ACHN (cell line): ENCODE measurements around the gene ZNF460.
"Not testable (repeated sequence)": the region's sequence is repeated elsewhere in the genome, so short reads cannot be mapped to it uniquely, and the experiment has no call there.

Source experiments
- DNase-seq: peaks from one replicate; pipeline ENCODE4 v3.0.0-alpha.2; 2015
- in situ Hi-C: cut with HindIII; loops from 2 replicates; pipeline ENCODE4 v1.10.0; 2017; ENCODE audit warnings: low sequenced_read_pairs, low pct_ligation_motif_present, low pct_unique_long_range_greater_than_20kb

ZNF460 gene

GRCh38 chr19:57280165-57280961, at the start of gene ZNF460:
Gene ZNF460, plus strand, starts transcription at chr19:57280485. Its CDS starts 322 bp downstream, at chr19:57280807.
- DNase-seq: peak; percentile 94
- in situ Hi-C loops: no loop called here

GRCh38 chr19:57231686-57232085, 48.6 kb upstream of the ZNF460 start:
- in situ Hi-C loops: no loop called here
- DNase-seq: no peak

DNA sequence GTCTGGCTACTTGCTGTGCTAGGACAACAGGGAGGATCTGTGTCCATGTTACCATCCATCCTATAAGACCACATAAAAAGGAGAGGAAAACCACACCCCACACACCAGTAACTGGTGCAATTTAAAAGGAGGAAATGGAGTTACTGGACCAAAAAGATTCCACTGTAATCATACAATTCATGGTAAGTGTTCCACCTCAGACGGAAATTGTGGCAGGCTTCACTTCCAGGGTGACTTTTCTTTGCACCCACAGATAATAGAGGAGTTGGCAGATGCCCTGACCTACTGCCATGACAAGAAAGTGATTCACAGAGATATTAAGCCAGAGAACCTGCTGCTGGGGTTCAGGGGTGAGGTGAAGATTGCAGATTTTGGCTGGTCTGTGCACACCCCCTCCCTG, 47.1 kb upstream of the ZNF460 start:
- no peak for DNase-seq
- in situ Hi-C loops: no loop called here

DNA sequence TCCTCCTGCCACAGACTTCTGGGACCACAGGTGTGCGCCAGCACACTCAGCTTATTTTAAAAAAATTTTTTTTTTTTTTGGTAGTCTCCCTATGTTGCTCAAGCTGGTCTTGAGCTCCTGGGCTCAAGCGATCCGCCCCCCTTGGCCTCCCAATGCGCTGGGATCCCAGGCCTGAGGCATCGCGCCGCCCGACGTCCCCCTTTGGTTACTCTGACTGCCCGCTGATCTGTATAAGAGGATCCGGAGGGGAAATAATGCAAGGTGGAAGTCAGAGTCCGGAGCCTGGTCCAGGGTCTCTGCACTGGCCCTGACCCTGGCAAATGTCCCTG, 40.3 kb upstream of the ZNF460 start:
- DNase-seq: no peak
- in situ Hi-C loops: no loop called here

DNA sequence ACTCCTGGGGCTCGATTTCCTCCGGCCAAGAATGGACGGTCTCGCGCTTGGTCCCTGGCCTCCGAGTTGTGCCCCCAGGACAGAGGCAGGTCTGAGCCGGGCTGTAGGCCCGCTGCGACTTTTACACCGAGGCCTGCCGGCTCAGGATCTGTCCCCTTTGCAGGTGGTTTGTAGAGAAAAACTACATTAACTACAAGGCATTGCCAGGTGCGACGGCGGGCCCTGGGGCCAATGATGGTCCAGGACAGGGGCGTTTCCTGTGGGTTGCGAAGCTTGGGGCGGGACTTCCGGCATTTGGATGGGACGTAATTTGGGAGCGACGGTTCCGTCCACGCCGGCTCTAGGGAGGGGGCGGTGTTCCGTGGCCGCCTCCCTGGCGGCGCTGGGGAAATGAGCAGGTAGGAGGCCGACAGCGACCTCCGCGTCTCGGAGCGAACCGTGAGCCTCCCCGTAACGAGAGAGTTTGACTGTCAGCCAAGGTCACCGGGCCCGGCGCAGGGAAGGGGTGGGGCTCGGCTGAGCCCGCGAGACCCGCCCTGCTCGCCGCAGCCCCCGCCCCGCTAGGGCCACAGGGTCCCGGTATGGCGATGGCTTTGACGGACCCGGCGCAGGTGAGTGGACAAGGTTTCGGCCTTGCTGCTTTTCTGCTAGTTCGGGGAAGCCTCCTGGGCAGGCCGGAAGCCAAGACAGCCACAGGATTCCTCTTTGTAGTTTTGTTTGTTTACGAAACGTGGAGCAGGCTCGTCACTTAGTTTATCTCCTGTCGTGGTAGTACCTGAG, 39.8 kb upstream of the ZNF460 start, which contains the start of gene ZNF805:
Gene ZNF805 (plus strand): TSS at position 322 of the 780 bp plus-strand sequence. CDS start 260 bp downstream, at position 582.
- DNase-seq: peak; percentile 88
- in situ Hi-C loops: no loop called here

- DNase-seq: peak; percentile 2
- in situ Hi-C loops: no loop called here
Measured at GRCh38 chr19:57241176-57241575, 39.1 kb upstream of the ZNF460 start.

- in situ Hi-C loops: no loop called here
- DNase-seq: no peak
Measured at GRCh38 chr19:57242821-57243220, 37.5 kb upstream of the ZNF460 start.

GRCh38 chr19:57244513-57244912, 35.8 kb upstream of the ZNF460 start:
- DNase-seq: no peak
- in situ Hi-C loops: no loop called here

GRCh38 chr19:57245066-57245465, 35.2 kb upstream of the ZNF460 start:
- in situ Hi-C loops: no loop called here
- DNase-seq: no peak

GRCh38 chr19:57245959-57246358, 34.3 kb upstream of the ZNF460 start:
- in situ Hi-C loops: no loop called here
- DNase-seq: no peak

GRCh38 chr19:57248646-57249045, 31.6 kb upstream of the ZNF460 start:
- in situ Hi-C loops: no loop called here
- DNase-seq: no peak

DNA sequence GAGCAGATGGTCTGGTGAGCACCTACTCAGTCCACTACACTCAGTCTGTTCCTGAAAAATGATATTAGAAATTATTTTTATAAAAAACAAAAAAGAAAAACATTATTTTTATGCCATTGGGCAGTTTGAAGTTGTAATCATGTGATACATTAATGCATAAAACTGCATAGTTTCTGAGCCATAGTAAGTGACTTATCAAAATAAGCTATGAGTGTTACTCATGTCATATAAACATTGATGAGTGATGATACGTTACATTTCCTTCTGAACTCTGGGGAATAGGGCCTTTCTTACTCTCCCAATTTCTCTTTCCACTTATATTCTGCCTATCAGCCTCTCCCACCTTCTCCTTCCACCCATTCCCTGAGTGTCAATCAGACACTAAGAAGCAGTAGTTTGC, 31.0 kb upstream of the ZNF460 start:
- in situ Hi-C loops: no loop called here

GRCh38 chr19:57253767-57254166, 26.5 kb upstream of the ZNF460 start:
- DNase-seq, in situ Hi-C loops: not testable (repeated sequence)

More for the DNA sequence above, 31.0 kb upstream of the ZNF460 start:
- no peak for DNase-seq

DNA sequence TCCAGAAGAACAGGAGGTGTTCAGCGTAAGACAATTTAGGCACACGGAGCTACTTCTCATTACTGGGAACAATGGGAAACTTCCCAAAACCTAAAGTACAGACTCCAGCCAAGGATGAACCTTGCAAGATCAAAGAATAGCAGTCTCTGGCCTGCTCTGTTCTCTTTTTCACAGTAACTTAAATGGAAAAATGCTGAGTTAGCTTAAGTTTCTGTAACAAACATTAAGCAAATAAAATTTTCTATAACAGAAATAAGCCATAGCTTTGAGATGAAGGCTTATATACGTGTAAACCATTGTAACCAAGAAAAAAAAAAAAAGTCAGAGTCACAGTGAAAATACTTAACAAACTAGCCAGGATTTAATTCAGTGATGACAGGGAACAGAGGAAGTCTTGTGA, 18.2 kb upstream of the ZNF460 start:
- DNase-seq: no peak
- in situ Hi-C loops: no loop called here

- in situ Hi-C loops: no loop called here
- DNase-seq: no peak
Measured at GRCh38 chr19:57263244-57263741, 17.0 kb upstream of the ZNF460 start.

DNA sequence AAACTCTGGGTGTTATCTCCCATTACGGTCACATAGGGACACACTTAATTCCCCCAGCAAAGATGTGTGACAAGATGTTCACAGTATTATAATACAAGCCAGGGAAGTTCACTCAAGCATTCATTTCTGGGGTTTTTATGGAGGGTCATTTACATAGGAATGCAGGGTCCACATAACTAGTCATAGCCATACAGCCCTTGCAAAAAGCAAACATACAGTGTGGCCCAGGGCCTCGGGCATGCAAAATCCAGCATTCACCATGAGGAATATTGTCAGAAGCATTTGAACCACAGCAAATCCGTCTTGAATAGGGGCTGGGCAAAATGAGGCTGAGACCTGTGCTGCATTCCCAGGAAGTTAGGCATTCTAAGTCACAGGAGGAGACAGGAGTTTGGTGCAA, 13.0 kb upstream of the ZNF460 start:
- in situ Hi-C loops: no loop called here
- no peak for DNase-seq

DNA sequence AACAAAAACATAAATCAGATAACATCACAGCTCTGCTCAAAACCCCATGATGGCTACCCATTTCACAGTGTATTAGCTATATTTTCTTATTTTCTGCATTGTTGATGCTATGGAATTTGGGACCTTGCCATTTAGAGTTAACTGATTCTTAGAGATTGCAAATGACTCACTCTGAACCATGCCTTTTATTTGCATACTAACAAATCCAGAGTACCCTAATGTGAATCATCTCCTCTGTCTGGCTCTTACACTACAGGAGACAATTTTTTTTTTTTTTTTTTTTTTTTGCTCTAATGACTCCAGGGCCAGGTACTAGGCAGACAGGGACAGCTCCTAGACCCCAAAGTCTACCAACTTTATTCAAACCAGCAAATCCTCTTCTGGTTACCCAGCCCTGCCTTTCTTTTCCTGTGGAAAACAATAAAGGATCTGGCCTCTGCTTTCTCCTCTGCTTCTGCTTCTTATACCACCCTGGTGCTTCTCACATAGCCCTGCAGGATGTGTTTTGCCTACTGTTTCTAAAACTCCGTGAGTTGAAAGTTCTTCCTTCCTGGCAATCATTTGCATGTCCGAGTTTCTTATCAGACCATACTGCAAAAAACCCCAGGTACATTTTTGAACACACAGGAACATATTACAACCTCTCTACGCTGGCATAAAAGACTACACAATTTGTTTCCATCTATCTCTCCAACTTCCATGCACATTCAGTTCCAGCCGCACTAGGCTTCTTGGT, 10.6 kb upstream of the ZNF460 start:
- DNase-seq: no peak
- in situ Hi-C loops: no loop called here

- in situ Hi-C loops: no loop called here
- DNase-seq: no peak
Measured at GRCh38 chr19:57271280-57271679, 9.0 kb upstream of the ZNF460 start.

GRCh38 chr19:57273014-57273413, 7.3 kb upstream of the ZNF460 start:
- no peak for DNase-seq
- in situ Hi-C loops: no loop called here
